GM18873 (cell line): ENCODE measurements around the gene IGF1R.

ENCODE experiments used
- ATAC-seq: cut with Tn5 transposase; IDR thresholded peaks from one replicate; pipeline ENCODE4 v1.9.1; 2021; ENCODE audit warnings: mild to moderate bottlenecking, moderate library complexity, moderate number of reproducible peaks; ENCODE audit not compliant: unreplicated experiment, low FRiP score

Gene IGF1R

GRCh38 chr15:98843844-98844243 is 195.5 kb downstream of the IGF1R start:
- ATAC-seq = no peak

- no peak for ATAC-seq
Observed at GRCh38 chr15:98844261-98844660, 195.9 kb downstream of the IGF1R start.

DNA sequence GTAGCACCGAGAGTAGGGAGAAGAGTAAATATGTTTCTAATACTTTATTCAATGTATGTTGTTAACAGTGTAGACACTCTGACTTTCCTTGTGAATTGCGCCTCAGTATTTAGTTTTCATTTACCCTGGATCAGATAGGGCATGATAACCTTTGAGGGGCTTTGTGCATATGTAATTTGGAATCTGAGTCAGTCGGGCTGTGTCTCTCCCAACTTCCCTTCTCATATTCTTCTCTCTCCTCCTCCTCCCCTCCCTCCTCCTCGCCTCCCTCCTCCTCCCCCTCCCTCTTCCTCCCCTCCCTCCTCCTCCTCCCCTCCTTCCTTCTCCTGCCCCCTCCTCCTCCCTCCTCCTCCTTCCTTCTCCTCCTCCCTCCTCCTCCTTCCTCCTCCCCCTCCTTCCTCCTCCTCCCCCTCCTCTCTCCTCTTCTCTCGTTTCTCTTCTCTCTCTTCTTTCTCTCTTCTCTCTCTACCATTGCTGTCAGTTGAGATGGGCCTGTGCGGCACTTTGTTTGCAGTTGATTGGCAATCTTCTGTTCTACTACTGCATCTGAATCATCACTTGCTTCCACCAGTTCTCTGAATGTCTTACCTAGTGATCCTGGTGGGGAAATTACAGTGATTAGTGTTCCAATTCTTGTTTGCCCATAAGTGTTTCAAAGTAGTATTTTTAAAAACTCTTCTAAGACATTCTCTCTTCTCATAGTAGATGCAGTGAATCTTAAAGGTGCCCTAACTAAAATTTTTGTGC is 197.0 kb downstream of the IGF1R start:
- no peak for ATAC-seq

DNA sequence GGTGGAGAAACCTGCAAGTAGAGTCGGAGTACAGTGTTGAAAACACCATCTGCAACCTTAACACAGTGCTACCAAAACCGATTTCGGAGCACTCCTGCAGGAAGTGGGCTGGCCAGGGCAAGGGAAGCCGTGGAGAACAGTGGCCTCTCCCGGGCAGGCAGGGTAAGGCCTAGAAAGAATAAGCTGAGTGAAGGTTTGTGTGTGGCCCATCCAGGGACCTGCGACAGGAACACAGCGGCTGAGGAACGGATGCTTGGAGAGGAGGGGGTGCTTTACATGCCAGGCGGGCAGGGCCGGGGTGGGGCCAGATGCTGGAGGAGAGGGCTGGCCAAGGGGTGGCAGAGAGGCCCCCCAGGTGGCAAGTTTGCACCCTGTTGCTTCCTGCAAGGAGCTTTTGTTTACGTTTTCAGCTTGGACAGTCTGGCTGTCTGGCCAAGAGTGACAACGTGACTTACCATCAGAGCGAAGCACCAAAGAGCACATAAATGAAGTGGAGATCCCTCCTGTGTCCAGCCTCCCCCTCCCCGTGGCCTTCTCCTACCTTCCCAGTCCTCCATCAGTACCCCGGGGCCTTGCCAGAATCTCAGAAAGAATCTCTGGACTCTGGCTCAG is 202.7 kb downstream of the IGF1R start:
- ATAC-seq = peak; percentile 52

DNA sequence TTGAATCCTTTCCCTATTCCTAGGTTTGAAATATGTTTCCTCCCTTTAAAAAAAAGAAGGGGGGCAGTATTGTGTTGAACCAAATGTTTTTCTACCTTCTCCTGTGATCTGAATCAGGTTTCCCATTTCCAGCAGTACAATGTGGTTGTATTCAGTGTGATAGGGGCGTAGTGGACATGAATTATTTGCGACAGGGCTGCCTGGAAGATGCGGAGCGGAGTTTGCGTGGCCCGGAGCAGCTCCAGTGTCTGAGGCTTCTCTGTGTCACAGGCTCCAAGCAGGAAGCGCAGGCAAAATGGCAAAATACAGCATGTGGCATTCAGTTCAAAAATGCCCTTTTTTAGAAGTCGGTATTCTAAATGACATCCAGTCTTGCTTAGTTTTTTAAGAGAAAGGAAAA is 204.8 kb downstream of the IGF1R start:
- ATAC-seq = no peak

- no peak for ATAC-seq
Observed at GRCh38 chr15:98853617-98854420, 205.5 kb downstream of the IGF1R start.

DNA sequence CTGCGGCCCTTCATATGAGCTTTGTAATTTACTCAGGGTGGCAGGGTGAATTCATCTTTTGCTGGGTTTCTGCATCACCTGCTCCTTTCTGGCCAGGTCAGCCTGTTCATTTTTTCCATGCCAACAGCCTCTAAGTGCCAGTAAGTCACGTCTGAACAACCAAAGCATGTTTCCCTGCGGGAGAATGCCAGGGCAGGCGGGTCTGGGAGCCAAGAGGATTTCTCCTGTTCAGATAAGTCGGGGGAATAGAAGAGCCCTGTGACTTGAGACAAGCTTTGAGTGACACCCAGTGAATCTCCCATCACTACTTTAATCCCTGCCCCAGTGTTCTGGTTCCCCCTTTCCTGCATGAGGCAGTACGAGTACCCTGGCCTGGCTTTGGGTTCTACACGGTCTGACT is 206.2 kb downstream of the IGF1R start:
- ATAC-seq = no peak

- ATAC-seq = no peak
Observed at GRCh38 chr15:98855067-98855814, 206.9 kb downstream of the IGF1R start.

- ATAC-seq = no peak
Observed at GRCh38 chr15:98855815-98856531, 207.6 kb downstream of the IGF1R start.

GRCh38 chr15:98856532-98856907 is 208.2 kb downstream of the IGF1R start:
- ATAC-seq = no peak

DNA sequence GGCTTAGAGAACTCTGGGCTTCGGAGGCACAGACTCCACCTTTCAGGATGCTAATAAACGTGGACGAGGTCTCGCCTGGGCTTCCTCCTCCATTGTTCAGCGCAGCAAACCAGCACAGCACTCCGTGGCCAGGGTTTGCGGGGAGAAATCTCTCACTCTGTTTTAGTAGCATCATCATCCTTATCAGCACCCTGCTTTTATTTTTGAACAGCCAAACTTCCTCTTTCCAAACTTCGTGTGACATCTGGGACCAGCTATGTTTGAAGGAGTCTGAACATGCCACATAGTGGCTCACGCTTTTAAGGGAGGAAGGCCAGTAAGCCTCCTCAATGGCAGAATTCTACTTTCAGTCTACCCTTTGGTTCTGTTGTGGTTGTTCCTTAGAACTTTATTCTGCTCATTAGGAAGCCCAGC is 210.3 kb downstream of the IGF1R start:
- ATAC-seq = no peak

- ATAC-seq = no peak
Observed at GRCh38 chr15:98859149-98859548, 210.8 kb downstream of the IGF1R start.

GRCh38 chr15:98860281-98861041 is 212.1 kb downstream of the IGF1R start:
- no peak for ATAC-seq

- ATAC-seq = no peak
Observed at GRCh38 chr15:98861188-98861587, 212.8 kb downstream of the IGF1R start.

- ATAC-seq = no peak
Observed at GRCh38 chr15:98863983-98864382, 215.6 kb downstream of the IGF1R start.

DNA sequence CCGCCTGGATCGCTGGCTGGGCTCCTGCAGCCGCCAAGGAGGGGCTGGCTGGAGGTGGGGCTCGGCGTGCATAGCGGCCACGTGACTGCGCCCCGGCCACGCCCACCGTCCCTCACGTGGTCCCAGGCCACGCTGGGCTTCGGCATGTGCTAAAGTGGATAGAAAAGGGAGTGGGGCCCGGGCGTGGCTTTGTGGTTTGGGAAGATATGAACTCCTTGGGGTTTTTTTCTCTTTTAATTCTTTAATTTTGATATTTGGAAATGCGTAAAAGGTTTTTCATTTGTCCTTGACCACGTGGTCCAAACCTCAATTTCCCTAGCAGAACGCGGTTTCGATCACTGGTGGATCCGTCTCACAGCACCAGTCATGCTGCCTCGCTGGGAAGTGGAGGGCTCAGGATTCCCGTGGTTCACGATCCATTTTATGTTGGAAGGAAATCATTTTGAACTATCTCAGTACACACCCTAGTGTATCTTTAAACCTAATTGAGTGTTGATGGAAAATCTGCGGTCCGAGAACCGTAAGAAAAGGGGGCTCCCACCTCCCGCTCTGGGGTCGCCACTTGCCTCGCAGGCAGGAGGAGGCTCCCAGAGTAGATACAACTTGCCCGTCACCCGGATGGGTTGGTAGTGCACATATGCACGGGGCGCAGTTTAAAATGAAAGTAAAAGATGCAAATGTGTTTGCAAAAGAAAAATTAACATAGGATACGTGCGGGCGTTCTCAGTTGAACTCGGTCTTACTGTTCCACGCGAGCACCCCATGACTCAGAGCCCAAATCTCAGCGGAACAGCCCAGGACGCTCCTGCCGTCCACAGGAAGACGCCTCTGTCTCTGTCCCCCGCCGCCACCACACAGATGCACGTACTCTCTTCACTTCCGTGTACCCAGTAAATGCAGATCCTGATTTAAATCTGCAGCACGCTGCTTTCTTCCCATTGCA is 217.3 kb downstream of the IGF1R start:
- ATAC-seq = no peak

DNA sequence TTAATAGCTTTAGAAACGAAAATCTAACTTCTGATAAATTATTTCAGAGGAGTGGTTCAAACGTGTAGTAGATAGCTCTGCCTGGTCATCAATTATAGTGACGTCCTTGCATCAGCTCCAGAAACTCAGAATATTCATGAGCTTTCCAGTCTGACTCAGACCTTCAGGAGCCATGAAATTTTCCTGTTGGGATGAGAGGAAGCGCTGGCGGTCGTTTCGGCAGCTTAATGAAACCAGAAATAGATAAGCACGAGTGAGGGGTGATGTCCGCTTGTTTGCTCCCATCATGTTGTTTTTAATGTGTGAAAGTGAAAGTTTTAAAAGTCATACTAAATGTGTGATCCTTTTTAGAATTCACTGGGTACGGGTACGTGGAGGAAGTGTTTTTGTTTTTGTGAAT is 218.2 kb downstream of the IGF1R start:
- ATAC-seq = no peak

GRCh38 chr15:98868564-98868963 is 220.2 kb downstream of the IGF1R start:
- no peak for ATAC-seq
